Activated naive CD4-positive, alpha-beta T cell (primary cell): ENCODE data around the gene PKP1.

Source experiments
- DNase-seq, 4 experiments: peaks; one replicate each; lab custom pipeline; 2025; lab: John Stamatoyannopoulos, UW

Gene PKP1

DNA sequence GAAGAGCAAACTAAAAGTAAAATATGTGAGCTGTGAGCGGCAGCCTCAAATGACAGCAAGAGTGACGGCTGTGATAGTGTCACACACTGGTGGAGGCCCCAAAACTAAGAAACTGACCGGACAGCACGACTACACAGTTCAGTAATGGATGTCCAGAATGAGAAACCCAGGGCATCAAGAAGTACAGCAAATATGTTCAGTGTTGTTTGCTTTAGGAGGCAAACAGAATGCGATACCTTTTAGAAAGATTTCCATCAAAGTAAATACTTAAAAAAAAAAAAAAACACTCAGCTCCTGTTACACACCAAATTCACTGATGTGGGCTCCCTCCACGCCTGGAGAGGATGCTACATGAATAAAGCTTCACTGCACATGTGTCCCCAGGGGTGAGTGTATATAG lies 1.1 kb upstream of the PKP1 start:
- DNase-seq = no peak

DNA sequence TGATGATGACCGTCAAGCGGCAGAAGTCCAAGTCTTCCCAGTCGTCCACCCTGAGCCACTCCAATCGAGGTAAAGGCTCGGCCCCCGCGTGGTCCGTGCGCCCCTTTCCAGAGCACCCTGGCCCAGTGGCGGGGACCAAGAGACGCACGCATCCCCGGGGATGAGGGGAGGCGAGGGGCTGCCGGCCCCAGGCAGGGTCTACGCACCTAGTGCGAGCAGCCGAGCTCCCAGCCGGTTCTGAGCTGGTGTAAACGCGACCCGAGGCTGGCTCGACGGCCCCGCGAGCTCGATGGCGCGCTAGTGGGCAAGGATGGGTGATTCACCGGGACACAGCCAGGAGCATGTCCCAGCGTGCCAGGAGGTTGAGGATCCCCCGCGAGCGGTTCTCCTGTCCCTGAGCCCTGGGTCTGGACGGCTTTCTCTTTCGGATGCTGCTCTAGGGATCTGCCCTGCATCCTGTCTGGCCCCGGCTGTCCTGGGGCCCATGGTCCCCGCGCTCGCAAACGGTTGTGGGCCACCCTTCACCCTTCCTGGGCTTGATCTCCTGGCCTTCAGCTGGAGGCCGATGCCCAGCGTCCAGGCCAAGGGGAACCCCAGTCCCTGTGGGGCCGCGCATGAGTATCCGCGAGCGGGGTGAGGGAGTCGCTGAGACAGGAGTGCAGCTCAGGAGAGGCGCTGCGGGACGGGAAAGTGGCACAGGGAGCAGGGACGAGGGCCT lies 689 bp downstream of the PKP1 start:
- DNase-seq = no peak

DNA sequence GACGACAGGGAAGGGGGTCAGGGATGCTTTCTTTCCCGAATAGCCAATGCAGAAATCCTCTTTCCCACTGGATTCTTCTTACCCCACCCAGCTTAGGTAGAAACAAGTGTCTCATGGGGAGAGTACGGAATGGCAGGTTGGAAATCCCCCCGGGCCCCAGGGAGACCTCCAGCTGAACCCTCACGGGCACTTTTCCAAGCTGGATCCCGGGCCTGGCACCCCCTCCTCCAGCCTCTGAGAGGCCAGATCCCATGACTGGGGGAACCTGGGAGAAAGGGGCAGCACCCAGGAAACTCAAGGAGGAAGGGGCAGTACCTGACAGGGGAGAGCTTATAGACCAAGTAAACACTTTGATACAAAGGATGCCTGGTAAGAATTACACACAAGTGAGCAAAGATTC lies 1.3 kb downstream of the PKP1 start:
- no peak for DNase-seq

DNA sequence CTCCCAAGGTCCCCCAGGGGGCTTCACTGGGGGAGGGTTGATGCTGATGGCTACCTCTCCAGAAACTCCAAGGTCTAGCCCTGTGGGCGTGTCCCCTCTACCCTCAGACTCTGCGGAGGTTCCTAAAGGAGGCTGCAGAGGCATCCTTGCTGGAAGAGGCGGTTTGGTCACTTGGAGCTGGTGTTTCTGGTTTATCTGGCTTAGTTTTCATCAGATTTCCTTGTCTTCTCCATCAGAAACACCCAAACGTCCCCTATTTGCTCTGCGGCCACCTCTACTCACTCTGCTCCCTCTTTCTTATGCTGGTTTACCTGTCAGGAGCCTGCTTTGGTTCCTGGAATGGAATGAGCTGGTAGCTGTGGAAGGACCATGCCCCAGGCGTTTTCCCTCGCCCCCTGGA lies 2.5 kb downstream of the PKP1 start:
- DNase-seq = no peak

DNA sequence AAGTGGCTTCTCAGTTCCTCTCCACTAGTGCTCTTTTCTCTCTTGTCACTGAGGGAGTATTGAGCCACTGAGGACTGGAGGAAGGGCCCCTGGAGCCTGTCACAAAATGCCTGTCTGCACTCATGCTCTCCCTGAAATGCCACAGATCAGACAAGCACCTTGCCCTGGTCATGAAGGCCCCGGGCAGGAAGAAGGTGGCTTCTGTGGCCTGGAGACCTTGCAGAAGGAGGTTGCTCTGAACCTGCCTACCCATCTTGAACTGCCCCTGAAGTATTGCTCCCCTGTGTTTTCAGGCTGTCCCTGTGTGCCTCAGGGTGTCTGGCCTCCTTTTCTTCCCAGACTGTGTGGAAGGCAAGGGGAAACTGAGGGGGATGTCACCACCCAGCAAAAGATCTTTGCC lies 3.1 kb downstream of the PKP1 start:
- no peak for DNase-seq

DNA sequence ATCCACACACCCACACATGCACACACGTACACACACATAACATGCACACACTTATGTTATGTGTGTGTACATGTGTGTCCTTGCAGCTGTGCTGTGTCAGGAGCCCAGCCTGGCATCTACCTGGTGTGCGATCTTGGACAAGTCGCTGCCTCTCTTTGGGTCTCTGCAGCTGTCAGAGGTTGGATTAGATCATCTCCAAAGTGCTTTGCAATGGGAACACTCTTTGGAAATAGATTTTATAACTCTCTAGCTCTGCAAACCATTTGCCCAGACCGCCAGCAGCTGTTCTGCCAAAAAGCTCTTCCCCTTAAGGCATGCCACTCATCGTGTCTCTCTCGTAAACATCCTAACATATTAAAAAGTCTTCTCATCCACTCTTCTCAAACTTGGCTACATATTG lies 4.7 kb downstream of the PKP1 start:
- no peak for DNase-seq

DNA sequence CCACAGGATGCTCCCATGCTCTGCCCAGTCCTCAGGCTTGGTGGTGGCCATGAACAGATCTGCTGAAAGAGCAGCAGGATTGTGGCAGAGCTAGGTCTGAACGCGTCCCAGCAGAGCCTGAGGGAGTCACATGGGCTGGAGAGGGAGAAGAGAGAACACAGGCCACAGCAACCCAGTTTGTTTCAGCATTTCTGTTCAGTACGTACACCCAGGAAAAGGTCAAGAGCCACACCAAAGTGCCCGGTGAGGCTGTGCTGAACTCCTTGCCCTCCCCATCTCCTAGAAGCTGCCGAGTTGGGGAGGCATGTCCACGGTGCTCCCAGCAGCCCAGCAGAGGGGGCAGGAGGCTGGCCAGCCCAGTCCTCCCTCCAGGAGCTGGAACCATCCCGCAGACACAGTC lies 5.5 kb downstream of the PKP1 start:
- no peak for DNase-seq

DNA sequence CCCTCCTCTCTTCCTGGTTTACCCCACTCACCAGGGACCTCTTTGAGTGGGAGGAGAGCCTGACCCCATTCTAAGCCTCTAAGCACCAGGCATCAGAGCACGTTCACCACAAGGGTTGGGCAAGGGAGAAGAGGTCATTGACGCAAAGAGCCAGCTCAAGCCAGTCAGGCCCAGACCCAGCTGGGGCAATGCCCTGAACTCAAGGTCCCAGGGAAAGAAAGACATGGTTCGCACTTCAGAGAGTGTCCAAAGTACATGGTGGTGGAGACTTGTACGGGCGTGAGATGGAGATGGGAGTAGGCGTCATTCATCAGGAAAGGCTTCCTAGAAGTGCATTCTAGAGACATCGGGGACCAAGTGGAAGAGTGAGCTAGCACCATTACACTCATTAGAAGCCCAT lies 7.2 kb downstream of the PKP1 start:
- no peak for DNase-seq

DNA sequence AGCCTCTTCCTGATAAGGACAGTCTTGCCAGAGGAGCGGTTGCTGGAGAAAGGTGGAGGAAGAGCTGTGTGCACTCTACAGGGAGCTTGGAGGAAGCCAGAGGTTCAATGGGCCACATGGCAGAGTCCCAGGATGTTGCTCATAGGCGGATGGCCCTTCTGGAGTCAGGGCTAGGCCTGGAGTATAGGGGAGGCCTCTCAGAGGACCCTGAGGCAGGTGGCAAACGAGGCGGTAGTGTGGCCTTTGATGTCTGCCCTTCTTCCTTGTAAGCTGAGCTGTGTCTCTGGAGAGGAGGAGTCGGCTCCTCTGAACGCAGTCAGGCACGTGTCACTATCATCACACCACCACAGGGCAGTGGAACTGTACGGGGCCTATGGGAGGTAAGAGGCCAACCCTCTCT lies 8.6 kb downstream of the PKP1 start:
- no peak for DNase-seq

DNA sequence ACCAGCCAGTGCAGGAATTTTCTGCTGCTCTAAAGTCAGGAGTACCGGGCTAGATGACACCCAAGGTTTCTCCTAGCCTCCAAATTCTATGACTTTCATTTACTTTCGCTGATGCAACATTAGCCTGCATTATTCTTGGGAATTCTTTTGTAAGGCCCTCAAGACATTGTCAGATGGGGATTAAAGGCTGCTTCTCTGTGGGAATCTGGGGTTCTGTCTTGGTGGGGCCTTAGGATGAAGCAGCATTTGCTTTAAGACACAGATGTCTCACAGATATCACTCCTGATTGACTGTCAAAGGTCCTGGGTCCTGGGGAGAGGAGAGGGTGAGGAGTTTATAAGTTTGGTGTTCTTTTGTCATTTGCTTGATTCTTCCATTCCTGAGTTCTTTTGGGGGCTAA lies 11.6 kb downstream of the PKP1 start:
- DNase-seq = no peak

DNA sequence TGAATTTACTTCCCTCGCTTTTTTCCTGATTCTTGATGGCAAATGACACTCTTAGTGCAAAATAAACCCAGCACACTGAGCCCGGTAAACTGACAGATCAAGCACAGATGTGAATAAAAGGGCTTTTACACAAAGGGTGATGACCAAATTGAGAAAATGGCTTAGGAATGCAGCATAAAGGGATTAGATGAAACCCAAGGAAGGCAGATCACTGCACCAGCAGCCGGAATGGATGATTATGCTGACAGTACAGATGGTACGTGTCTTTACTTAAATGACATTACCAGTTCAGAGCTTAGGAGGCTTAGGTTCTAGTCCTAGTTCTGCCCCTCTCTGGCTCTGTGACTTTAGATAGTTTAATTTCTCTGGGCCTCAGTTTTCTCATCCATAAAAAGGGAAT lies 12.0 kb downstream of the PKP1 start:
- DNase-seq = no peak

DNA sequence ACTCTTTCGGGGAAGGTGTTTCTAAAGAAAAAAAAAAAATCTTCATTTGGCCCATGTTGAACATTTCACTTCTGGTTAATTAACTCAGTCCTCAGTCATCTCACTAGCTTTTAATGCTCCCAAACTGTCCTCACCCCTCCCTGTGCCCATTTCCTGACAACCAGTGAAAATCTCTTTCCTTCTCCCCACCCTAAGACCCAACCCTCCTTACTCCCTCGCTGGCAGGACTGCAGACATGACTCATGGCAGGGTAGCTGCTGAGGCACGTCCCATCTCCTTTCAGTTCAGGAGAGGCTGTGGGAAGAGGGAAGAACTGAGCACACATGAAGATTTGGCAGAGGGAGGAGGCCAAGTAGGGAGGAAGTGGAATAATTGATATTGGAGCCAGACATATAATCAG lies 12.6 kb downstream of the PKP1 start:
- no peak for DNase-seq

DNA sequence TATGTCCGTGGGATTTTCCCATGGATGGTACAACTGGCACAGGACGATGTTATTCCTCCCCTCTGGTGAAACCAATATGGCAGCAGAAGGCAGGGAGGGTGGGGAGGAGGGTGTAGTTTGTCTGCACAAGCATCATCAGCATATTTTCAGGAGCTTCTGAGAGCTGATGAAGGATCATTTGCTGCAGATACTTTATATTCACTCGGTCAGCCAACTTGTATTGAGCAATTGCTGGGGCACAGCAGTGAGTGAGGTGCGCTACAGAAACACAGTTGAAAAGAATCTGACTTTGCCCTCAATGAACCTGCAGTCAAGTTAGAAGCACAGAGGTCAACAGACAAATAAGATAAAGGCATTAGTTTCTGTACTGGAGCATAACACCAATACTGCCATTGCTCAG lies 13.0 kb downstream of the PKP1 start:
- no peak for DNase-seq

DNA sequence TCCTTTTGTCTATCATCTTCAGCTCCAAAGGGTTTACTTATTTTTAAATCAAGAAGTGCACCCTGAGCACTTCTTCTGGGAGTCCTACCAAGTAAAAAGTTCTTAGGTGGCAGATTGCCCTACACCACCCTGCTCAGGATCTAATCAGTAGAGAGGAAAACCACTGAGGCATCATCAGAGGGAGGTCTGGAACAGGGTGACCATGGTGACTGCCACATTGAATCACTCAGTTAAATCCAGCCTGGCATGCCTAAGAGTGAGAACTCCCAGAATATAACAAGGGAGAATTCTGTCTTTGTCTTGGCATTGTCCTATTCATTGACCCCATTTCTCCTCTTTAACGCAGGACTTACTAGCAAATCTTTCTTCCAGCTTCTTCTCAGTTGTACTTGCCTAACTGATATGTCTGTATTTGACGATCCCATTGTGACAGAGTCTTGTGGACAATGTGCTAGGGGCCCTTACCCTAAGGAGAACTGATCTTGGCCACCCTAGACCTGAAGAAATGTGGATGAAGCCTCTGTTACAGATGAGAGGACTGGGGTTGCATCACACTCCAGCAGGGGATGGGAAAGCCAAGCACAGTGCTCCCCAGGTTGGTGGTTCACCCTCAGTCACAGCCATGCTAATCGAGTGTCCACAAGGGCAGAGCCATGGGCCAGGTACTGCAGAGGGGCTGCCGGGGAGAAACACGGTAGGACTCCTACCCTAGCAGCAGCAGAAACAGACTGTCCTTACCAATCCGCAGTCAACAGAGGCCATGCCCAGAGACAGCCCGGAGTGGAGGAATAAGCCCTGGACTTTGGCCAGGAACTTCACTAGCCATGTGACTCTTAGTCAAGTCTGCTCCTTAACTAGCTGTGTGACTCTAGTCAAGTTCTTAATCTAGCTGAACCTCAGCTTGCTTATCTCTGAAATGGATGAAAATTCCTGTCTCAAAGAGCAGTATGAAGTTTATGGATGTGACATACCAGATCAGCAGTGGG lies 15.4 kb downstream of the PKP1 start:
- DNase-seq = no peak

DNA sequence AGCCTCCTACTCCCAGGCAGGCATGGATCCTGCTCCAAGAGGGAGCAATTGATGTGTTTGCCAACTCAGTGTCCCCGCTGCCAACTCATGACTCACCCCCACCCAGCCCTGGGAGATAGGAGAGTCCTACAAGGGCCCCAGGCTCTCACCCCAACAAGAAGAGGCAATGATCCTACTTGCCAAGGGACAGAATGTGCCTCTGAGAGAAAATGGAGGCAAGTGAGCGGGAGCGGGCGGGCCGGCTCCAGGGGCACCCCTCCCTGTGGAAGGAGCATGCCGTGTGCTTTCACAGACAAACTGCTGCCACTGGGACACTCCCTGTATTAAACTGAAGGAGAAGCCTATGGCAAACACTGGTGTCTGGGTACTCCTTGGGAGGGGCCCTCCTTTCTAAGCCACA lies 16.7 kb downstream of the PKP1 start:
- DNase-seq = no peak

DNA sequence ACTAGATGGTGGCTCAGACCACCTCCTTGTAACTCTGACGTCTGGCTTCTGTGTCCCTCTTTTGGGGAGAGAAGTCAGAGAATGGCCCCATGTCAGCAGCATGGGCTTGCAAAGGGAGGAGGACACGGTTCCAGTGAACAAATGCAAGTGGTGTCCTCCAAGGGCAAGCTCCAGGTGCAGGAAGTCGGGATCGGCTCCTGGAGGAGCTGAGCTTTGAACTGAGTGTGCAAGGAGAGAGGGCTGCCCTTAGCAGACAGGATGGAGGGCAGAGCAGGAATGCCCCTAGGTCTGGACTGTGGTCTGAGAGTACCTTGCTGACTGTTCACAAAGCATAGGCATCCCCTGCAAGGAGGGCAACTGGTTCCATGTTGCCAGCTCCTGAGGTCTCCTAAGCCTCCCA lies 17.3 kb downstream of the PKP1 start:
- no peak for DNase-seq

DNA sequence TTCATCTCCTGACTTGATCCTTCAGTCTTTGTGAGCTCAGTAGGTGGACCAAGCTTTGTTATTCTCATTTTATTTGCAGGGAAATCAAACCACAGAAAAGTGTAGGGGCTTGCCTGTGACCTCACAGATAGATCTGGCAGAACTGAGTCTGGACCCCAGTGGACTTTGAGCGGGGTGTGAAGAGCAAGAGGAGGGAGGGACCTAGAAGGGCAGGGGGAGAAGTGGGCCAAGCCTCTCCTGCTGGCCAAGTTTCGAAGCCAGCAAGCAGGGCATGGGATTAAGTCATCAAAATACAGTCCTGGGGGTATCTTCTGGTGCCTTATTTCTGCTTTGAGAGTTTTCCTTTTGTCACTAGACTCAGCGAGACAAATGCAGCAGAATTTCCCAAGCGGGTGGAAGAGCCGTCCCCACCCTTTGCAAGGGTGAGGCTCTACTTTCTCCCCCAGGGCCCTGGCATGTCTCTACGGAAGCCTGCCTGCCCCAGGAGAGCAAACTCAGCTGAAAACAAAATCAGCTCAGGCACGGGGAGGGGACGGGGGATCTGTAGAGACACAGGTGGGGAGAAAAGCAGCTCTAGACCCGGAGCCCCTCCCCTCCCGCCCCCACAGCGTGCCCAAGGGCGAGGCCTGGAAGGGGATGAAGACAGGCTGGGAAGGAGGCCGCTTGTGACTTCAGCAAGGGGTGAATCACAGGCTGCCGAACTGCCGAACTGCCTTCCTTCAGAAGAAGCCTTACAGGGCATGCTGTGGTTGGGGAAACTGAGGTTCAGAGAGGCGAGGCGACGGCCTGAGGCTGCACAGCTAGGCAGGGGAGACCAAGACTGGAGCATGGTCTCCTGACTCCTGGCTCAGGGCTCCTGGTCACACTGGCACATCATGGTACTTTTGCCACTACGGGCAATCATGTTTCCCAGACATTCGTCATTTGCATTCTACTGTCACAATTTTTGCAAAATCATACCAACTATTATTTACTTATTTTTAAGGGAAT lies 19.2 kb downstream of the PKP1 start:
- DNase-seq = no peak

DNA sequence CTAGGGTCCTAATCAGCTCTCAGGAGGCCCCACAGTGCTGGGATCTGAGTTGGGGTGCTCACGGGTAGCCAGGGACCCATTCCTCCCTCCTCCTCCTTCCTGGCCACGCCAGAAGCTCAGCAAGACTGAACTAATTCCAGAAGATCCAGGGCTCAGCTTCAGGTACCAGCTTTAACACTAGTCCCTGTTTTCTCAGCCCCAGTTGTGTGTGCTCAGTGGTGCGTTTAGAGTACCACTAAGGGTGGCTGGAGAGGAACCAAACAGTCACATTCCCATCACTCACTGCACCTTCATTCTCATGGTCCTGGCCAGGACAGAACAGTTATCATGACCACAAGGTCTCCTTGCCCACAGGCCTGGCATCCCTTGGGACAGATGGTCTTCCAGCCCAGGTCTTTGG lies 20.8 kb downstream of the PKP1 start:
- DNase-seq = no peak

DNA sequence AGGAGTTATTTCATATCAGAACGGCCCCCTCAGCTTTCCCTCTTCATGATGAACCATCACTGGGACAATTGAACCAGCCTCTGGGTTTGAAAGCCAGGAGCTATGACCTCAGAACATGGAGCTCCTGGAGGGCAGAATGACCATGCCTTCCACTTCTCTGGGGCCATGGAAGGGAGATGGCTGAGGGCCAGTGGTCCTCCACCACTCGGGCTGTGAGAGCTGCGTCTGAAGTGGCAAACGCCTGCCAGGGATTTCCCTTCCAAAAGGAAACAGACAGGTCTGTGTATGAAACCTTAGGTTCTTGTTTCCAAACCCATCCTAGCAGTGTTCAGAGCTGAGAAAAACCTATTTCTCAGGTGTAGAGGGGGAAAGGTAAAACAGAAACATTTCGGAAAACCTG lies 22.5 kb downstream of the PKP1 start:
- DNase-seq = no peak

DNA sequence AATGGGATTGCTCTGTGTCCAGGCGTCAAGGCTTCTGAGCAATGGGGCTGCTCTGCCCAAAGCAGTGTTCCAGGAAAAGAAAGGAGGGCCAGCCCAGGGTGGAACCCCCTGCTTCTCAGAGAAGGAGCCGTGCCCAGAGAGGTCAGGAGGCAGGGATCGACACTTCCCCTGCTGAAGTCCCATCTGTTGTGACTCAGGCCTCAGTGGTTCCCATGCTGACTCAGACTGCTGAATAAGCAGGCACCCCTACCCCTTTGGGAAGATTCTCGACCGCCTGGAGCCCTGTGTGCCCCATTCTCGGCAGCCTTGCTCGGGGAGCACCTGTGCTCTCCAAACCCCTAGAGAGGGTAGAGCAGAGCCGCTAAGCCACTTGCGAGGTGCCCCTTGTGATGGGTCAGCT lies 23.9 kb downstream of the PKP1 start:
- no peak for DNase-seq

DNA sequence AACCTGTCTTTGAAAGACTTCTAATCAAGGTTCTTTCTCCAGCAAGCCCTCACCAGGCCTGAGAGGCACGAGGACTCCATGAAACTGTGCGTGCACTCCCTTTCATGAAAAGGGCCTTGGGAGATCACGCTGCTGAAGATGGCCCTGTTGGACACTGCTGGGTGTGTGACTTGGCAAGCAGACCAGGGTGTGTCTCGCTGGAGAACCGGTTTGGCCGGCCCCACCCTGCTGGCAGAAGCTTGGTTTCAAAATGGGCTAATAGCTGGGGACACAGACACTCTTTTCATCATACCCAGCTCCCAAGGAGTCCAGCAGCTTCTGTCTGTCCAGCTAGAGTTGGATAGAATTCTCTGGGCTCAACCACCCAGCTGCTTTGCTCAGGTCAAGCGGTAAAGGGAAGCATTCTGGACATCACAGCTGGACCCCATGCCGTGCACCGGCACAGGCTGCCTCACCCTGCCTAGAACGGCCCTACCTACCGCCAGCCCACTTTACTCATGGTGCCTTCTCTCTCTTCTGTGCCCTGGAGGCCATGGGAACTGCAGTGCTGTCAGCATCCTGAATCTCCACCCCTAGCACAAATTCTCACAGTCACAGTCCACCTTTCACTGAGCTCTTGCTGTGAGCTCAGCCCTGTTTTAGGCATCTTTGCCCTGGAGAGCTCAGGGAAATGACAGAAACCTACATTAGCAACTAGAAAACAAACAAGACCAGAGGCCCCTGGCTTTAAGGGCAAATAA lies 24.6 kb downstream of the PKP1 start:
- DNase-seq = no peak

DNA sequence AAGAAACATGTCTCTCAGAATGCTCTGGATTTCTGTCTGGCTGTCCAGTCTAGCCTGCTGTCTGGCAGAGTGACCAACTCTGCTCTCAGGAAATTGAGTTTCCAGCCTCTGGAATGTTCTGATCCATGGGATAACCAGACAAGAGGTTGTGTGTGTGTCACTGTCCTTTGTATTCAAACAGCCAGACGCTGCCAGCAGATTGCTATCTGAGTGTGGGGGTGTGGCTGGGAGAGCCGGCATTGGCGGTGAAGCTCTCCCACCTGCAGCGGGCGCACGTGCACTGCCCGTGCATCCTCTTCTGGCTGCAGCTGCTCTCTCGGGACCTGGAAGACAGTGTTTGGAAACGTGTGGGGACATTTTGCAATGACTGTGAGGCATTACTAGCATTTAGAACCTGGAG lies 26.1 kb downstream of the PKP1 start:
- no peak for DNase-seq
